Activated CD4-positive, alpha-beta T cell treated with anti-CD3 and anti-CD28 coated beads, Interleukin-2, Interleukin-4, amounts not matched to agents 100 ng/mL and 50 ng/mL, durations not matched to agents 16 hours and 8 hours (primary cell): Measurements from ENCODE around the gene SBF2.

Experiments
- DNase-seq: peaks from one replicate; pipeline ENCODE4 v3.0.0-alpha.2; 2020; ENCODE audit warnings: low spot score

Gene SBF2

GRCh38 chr11:10301656-10302358 is 7.8 kb upstream of the SBF2 start:
- DNase-seq, result no peak

GRCh38 chr11:10298342-10298741 is 4.3 kb upstream of the SBF2 start:
- peak; percentile 80 for DNase-seq

GRCh38 chr11:10295064-10295901 is 1.3 kb upstream of the SBF2 start:
- no peak for DNase-seq

- DNase-seq, result no peak
These were observed 403 bp upstream of the SBF2 start for GRCh38 chr11:10294290-10294953.

- DNase-seq, result no peak
These were observed 2.0 kb downstream of the SBF2 start for GRCh38 chr11:10291801-10292638.

- DNase-seq, result no peak
These were observed 4.1 kb downstream of the SBF2 start for GRCh38 chr11:10289765-10290380.

GRCh38 chr11:10288881-10289764 is 4.9 kb downstream of the SBF2 start:
- no peak for DNase-seq

GRCh38 chr11:10287766-10288715 is 6.0 kb downstream of the SBF2 start:
- DNase-seq, result no peak

GRCh38 chr11:10287140-10287539 is 6.9 kb downstream of the SBF2 start:
- DNase-seq, result no peak

- no peak for DNase-seq
These were observed 8.7 kb downstream of the SBF2 start for GRCh38 chr11:10285148-10285802.

- no peak for DNase-seq
These were observed 10.0 kb downstream of the SBF2 start for GRCh38 chr11:10283991-10284390.

GRCh38 chr11:10282117-10282516 is 11.9 kb downstream of the SBF2 start:
- DNase-seq, result no peak

GRCh38 chr11:10275714-10276113 is 18.3 kb downstream of the SBF2 start:
- DNase-seq, result no peak

GRCh38 chr11:10274726-10275125 is 19.3 kb downstream of the SBF2 start:
- no peak for DNase-seq

GRCh38 chr11:10273738-10274137 is 20.3 kb downstream of the SBF2 start:
- no peak for DNase-seq

- no peak for DNase-seq
These were observed 21.9 kb downstream of the SBF2 start for GRCh38 chr11:10272132-10272531.

- no peak for DNase-seq
These were observed 25.1 kb downstream of the SBF2 start for GRCh38 chr11:10268746-10269488.

GRCh38 chr11:10267821-10268220 is 26.2 kb downstream of the SBF2 start:
- no peak for DNase-seq
